Osteoblast (primary cell): ENCODE data around the gene NEDD4L. TPM values are rescaled to one million over a fixed set of nuclear protein-coding genes. Genes with fewer than 3 reads are reported as not detected.

Source experiments
- DNase-seq: peaks from one replicate; pipeline ENCODE4 v3.0.0; 2011; ENCODE audit warnings: low spot score, mixed read lengths; ENCODE audit not compliant: insufficient read length; ENCODE audit errors: missing footprints
- H2AFZ ChIP-seq: 2 replicates; pipeline ENCODE4 v1.6.0; 2011; ENCODE audit warnings: mild to moderate bottlenecking, low read length
- H3K27ac ChIP-seq: 2 replicates; pipeline ENCODE4 v1.5.1; 2011; ENCODE audit warnings: mild to moderate bottlenecking, low read depth, low read length, moderate library complexity
- H3K27me3 ChIP-seq: 2 replicates; pipeline ENCODE4 v1.6.0; 2012; ENCODE audit warnings: mild to moderate bottlenecking, control low read depth, inconsistent platforms, low read length, moderate library complexity; ENCODE audit not compliant: insufficient read depth
- H3K36me3 ChIP-seq: 2 replicates; pipeline ENCODE4 v1.5.1; 2011; ENCODE audit warnings: mild to moderate bottlenecking, low read length, control low read depth, moderate library complexity; ENCODE audit not compliant: insufficient read depth
- H3K4me1 ChIP-seq: 2 replicates; pipeline ENCODE4 v1.5.1; 2011; ENCODE audit warnings: mild to moderate bottlenecking, low read length, control low read depth, moderate library complexity; ENCODE audit not compliant: insufficient read depth
- H3K4me2 ChIP-seq: 2 replicates; pipeline ENCODE4 v1.6.0; 2011; ENCODE audit warnings: mild to moderate bottlenecking, low read length; ENCODE audit not compliant: insufficient read depth
- H3K4me3 ChIP-seq: fragments of 200-600 bp; sonication (generic); 3 replicates; pipeline ENCODE4 v1.5.1; 2012; ENCODE audit warnings: mild to moderate bottlenecking, low read length, inconsistent platforms; ENCODE audit not compliant: insufficient read depth
- H3K79me2 ChIP-seq: 2 replicates; pipeline ENCODE4 v1.6.0; 2012; ENCODE audit warnings: mild to moderate bottlenecking, low read length, control low read depth, inconsistent platforms; ENCODE audit not compliant: insufficient read depth
- H3K9me3 ChIP-seq: 2 replicates; pipeline ENCODE4 v1.5.1; 2011; ENCODE audit warnings: low read depth, low read length, control low read depth
- H4K20me1 ChIP-seq: 2 replicates; pipeline ENCODE4 v1.6.0; 2012; ENCODE audit warnings: mild to moderate bottlenecking, low read length, control low read depth; ENCODE audit not compliant: insufficient read depth
- total RNA-seq: library from RNA; depleted of rRNA; stranded (reverse); fragments of >200 nt; gene quantifications from 2 replicates; pipeline ENCODE4 v1.2.3, GENCODE V29; 2012
- TF ChIP-seq, protein P1 (sequence below): IDR thresholded peaks from 2 replicates; pipeline ENCODE4 v1.5.1; 2011; ENCODE audit warnings: mild to moderate bottlenecking, low read depth, low read length, moderate library complexity; ENCODE audit errors: extremely low read depth

NEDD4L gene
- total RNA-seq, 1 donor = 30.0 TPM

DNA sequence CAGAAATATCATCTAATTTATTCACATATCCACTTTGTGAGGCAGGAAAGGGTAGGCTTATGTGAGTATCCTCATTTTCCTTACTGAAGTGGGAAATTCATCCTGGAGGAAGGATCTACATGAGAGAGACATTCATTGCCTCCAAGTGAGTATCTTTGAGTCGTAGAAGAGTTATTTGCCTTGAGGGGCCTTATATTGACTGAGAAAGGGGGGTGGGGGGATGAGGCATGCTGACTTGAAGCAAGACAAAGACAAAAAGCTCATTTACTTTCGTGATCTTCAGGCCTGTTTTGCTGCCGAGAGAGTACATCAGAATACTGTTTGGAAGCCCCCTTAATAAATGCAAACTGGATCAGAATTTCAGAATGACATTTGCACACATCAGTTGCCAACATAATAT, 17.6 kb upstream of the NEDD4L start:
- Histone ChIP-seq H3K4me2 (no peak overlapping the region), H2AFZ (no peak overlapping the region), H3K27ac (no peak overlapping the region), H3K36me3 (no peaks in the 10 kb centered on the region), H3K4me1 (no peaks in the 10 kb centered on the region), H3K27me3 (peaks cover 44% of the 10 kb centered on the region), H3K9me3 (no peaks in the 10 kb centered on the region), H4K20me1 (no peaks in the 10 kb centered on the region), H3K4me3 (no peak overlapping the region), H3K79me2 (no peaks in the 10 kb centered on the region)
- TF ChIP-seq, protein P1, sequence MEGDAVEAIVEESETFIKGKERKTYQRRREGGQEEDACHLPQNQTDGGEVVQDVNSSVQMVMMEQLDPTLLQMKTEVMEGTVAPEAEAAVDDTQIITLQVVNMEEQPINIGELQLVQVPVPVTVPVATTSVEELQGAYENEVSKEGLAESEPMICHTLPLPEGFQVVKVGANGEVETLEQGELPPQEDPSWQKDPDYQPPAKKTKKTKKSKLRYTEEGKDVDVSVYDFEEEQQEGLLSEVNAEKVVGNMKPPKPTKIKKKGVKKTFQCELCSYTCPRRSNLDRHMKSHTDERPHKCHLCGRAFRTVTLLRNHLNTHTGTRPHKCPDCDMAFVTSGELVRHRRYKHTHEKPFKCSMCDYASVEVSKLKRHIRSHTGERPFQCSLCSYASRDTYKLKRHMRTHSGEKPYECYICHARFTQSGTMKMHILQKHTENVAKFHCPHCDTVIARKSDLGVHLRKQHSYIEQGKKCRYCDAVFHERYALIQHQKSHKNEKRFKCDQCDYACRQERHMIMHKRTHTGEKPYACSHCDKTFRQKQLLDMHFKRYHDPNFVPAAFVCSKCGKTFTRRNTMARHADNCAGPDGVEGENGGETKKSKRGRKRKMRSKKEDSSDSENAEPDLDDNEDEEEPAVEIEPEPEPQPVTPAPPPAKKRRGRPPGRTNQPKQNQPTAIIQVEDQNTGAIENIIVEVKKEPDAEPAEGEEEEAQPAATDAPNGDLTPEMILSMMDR = no peak
- DNase-seq = no peak

DNA sequence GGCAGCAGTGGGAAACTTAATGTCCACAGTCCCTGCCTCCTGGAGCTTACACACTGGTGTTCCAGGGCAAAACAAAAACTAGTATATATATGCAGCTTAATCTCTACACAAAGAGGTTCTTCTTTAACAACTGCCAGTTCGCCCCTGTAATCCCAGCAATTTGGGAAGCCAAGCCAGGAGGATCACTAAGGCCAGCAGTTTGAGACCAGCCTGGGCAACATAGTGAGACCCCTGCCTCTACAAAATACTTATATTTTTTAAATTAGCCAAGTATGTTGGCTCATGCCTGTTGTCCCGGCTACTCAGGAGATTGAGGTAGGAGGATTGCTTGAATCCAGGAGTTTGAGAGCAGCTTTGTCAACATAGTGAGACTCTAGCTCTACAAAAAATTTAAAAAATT, 17.2 kb upstream of the NEDD4L start:
- no peaks in the 10 kb centered on the region for H3K4me1 ChIP-seq
- no peaks in the 10 kb centered on the region for H3K9me3 ChIP-seq
- no peaks in the 10 kb centered on the region for H4K20me1 ChIP-seq
- TF ChIP-seq, protein P1 = no peak
- H3K27me3 ChIP-seq = peaks cover 48% of the 10 kb centered on the region
- DNase-seq = no peak
- H2AFZ ChIP-seq = no peak overlapping the region
- no peak overlapping the region for H3K4me2 ChIP-seq
- no peaks in the 10 kb centered on the region for H3K36me3 ChIP-seq
- H3K79me2 ChIP-seq = no peaks in the 10 kb centered on the region
- H3K4me3 ChIP-seq = no peak overlapping the region
- H3K27ac ChIP-seq = no peak overlapping the region

DNA sequence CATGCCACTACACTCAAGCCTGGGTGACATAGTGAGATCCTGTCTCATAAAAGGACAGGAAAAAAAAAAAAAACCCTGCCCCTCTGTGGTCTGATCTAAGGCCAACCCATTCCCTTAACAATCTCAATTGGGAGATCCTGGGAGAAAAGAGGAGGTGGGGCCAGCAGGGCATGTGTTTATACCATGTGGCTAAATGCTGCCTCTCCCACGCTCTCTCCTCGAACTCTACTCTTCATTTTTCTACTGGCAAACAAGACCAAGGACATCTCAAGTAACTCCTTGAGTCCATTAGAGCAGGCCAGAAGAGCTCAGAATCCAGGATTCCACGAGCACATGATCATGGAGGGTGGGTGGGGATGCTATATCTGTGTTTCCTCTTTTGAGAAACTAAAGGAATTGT, 16.7 kb upstream of the NEDD4L start:
- Histone ChIP-seq H3K27ac (no peak overlapping the region), H3K4me3 (no peak overlapping the region), H3K79me2 (no peaks in the 10 kb centered on the region), H2AFZ (no peak overlapping the region), H3K9me3 (no peaks in the 10 kb centered on the region), H3K27me3 (peaks cover 48% of the 10 kb centered on the region), H4K20me1 (no peaks in the 10 kb centered on the region), H3K36me3 (no peaks in the 10 kb centered on the region), H3K4me1 (no peaks in the 10 kb centered on the region), H3K4me2 (no peak overlapping the region)
- TF ChIP-seq, protein P1 = no peak
- no peak for DNase-seq

DNA sequence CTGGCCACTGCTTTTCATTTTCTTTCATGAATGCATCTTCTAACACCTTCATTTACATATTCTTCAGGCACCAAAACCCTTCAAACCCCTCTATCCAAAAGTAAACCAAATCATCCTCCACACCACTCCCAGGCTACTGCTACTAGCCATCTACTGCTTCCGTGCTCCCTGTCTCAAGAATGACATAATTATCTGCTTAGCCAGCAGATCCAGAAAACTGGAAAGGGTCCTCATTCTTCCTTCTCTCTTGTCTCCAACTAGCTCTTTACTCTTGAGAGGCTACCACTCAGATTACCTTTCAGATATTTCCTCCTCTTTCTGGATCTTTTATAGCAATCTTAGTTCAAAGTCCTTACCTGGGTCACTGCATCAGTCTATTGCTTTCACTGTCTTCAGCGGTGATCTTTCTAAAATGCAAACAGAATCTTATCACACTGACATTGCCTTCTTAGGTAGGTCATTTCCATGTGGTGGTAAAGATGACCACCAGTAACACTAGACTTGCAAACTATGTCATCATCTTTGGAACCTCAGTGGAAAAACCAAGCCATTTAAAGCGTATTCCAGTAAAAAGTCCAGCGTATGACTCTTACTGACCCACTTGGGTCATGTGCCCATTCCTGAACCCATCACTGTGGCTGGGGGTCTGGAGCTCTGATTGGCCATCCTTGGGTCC, 15.8 kb upstream of the NEDD4L start:
- no peak overlapping the region for H3K27ac ChIP-seq
- no peaks in the 10 kb centered on the region for H3K4me1 ChIP-seq
- no peaks in the 10 kb centered on the region for H3K36me3 ChIP-seq
- no peaks in the 10 kb centered on the region for H3K9me3 ChIP-seq
- no peak overlapping the region for H3K4me3 ChIP-seq
- no peak overlapping the region for H2AFZ ChIP-seq
- H3K27me3 ChIP-seq = peaks cover 56% of the 10 kb centered on the region
- no peak for DNase-seq
- H3K4me2 ChIP-seq = no peak overlapping the region
- H4K20me1 ChIP-seq = no peaks in the 10 kb centered on the region
- TF ChIP-seq, protein P1 = no peak
- no peaks in the 10 kb centered on the region for H3K79me2 ChIP-seq
